Panc1 (cell line): Measurements from ENCODE around the gene GFRA3.

Source experiments
- POLR2AphosphoS5 ChIP-seq: IDR thresholded peaks from 2 replicates; pipeline ENCODE4 v1.6.1; 2012; ENCODE audit warnings: mild to moderate bottlenecking, low read depth, low read length, moderate library complexity
- REST ChIP-seq, 2 experiments: IDR thresholded peaks; 2 replicates each; pipeline ENCODE4 v1.6.1; 2011 to 2012; ENCODE audit warnings: low read depth in 2 of 2, control low read depth in 1 of 2, low read length in 1 of 2, mild to moderate bottlenecking in 1 of 2, moderate library complexity in 1 of 2; ENCODE audit not compliant: insufficient read depth in 1 of 2
- SIN3A ChIP-seq: IDR thresholded peaks from 2 replicates; pipeline ENCODE4 v1.6.1; 2012; ENCODE audit warnings: low read depth, mild to moderate bottlenecking, low read length, moderate library complexity, borderline replicate concordance; ENCODE audit not compliant: insufficient read depth

- no peak for TF ChIP-seq SIN3A
- TF ChIP-seq POLR2AphosphoS5: no peak
- no peak for TF ChIP-seq REST (IDR thresholded peaks at IDR 0.05; ENCODE audit: insufficient read depth in 1 of 2, low read depth in 2 of 2, low read length in 1 of 2)
Observed at GRCh38 chr5:138230261-138230660, 44.2 kb downstream of the GFRA3 start.
